Panc1 (cell line): ENCODE data around the gene MYO1B. TPM values are rescaled to one million over a fixed set of nuclear protein-coding genes. Genes with fewer than 3 reads are reported as not detected.
A peak's percentile ranks its signal among the peaks of the same experiment; 100 is the strongest.

ENCODE experiments used
- ATAC-seq: fragments of 200-7000 bp; cut with Tn5 transposase; 2 replicates; pipeline ENCODE4 v1.9.1; 2020; ENCODE audit warnings: mild to moderate bottlenecking, moderate library complexity
- BruUV-seq: library from RNA; stranded (reverse); fragments of 400-500 nt; replicated peaks from 2 replicates; lab custom pipeline; 2021; lab: Mats Ljungman, UMichigan
- CTCF ChIA-PET: fragments of 300-600 bp; sonication (Branson Sonifier 250); formaldehyde crosslinking; loops from one replicate; lab custom pipeline; 2022; ENCODE audit warnings: antibody characterized with exemption; lab: Charles Lee
- POLR2A ChIA-PET: fragments of 300-600 bp; sonication (Branson Sonifier 250); formaldehyde crosslinking; loops from one replicate; lab custom pipeline; 2022; ENCODE audit warnings: antibody characterized with exemption; lab: Charles Lee
- DNase-seq: peaks from one replicate; pipeline ENCODE4 v3.0.0-alpha.2; 2010; ENCODE audit warnings: low read depth, low spot score
- H3K27ac ChIP-seq: 2 replicates; pipeline ENCODE4 v1.5.1; 2011; ENCODE audit warnings: mild to moderate bottlenecking, low read length, inconsistent platforms
- H3K27me3 ChIP-seq: fragments of 200-500 bp; sonication (Bioruptor generic); 2 replicates; pipeline ENCODE4 v1.6.0; 2014; ENCODE audit warnings: low read length, inconsistent platforms; ENCODE audit not compliant: control insufficient read depth, insufficient read depth
- H3K36me3 ChIP-seq: fragments of 200-500 bp; sonication (Bioruptor generic); 2 replicates; pipeline ENCODE4 v1.5.1; 2014; ENCODE audit warnings: inconsistent platforms, mild to moderate bottlenecking, low read length, moderate library complexity; ENCODE audit not compliant: control insufficient read depth, insufficient read depth
- H3K4me1 ChIP-seq: 2 replicates; pipeline ENCODE4 v1.5.1; 2011; ENCODE audit warnings: inconsistent platforms, mild to moderate bottlenecking, low read length, moderate library complexity; ENCODE audit not compliant: control insufficient read depth, insufficient read depth
- H3K4me3 ChIP-seq, 2 experiments: 2 replicates each; pipeline ENCODE4 v1.5.1; 2011 to 2012; ENCODE audit warnings: low read depth in 2 of 2, low read length in 2 of 2, mild to moderate bottlenecking in 2 of 2, inconsistent platforms in 1 of 2, moderate library complexity in 1 of 2
- H3K9me3 ChIP-seq: fragments of 200-500 bp; sonication (Bioruptor generic); 2 replicates; pipeline ENCODE4 v1.5.1; 2014; ENCODE audit warnings: low read depth, mild to moderate bottlenecking, inconsistent platforms, low read length, moderate library complexity; ENCODE audit not compliant: control insufficient read depth, insufficient read depth
- CTCF ChIP-seq: fragments of 450-650 bp; IDR thresholded peaks from 2 replicates; pipeline ENCODE4 v1.5.1; 2017; ENCODE audit warnings: mild to moderate bottlenecking
- POLR2AphosphoS5 ChIP-seq: IDR thresholded peaks from 2 replicates; pipeline ENCODE4 v1.6.1; 2012; ENCODE audit warnings: mild to moderate bottlenecking, low read depth, low read length, moderate library complexity
- REST ChIP-seq, 2 experiments: IDR thresholded peaks; 2 replicates each; pipeline ENCODE4 v1.6.1; 2011 to 2012; ENCODE audit warnings: low read depth in 2 of 2, control low read depth in 1 of 2, low read length in 1 of 2, mild to moderate bottlenecking in 1 of 2, moderate library complexity in 1 of 2; ENCODE audit not compliant: insufficient read depth in 1 of 2
- SIN3A ChIP-seq: IDR thresholded peaks from 2 replicates; pipeline ENCODE4 v1.6.1; 2012; ENCODE audit warnings: low read depth, mild to moderate bottlenecking, low read length, moderate library complexity, borderline replicate concordance; ENCODE audit not compliant: insufficient read depth
- TCF7L2 ChIP-seq: IDR thresholded peaks from 2 replicates; pipeline ENCODE4 v1.6.1; 2011; ENCODE audit warnings: mild to moderate bottlenecking, low read depth, low read length, inconsistent platforms
- in situ Hi-C: cut with HindIII; loops from 2 replicates; pipeline ENCODE4 v1.10.0; 2016; ENCODE audit warnings: low sequenced_read_pairs, low pct_unique_long_range_greater_than_20kb
- intact Hi-C: fragments of 100-400 bp; cut with micrococcal nuclease; formaldehyde crosslinking; loops from one replicate; pipeline ENCODE4 v1.10.0; 2022; ENCODE audit not compliant: unreplicated experiment
- total RNA-seq: library from RNA; stranded (reverse); gene quantifications from one replicate; pipeline ENCODE4 v1.2.1, GENCODE V29; 2021; ENCODE audit not compliant: unreplicated experiment

Gene MYO1B
- total RNA-seq, 1 experiment from 2014 or later: 51.5 TPM

DNA sequence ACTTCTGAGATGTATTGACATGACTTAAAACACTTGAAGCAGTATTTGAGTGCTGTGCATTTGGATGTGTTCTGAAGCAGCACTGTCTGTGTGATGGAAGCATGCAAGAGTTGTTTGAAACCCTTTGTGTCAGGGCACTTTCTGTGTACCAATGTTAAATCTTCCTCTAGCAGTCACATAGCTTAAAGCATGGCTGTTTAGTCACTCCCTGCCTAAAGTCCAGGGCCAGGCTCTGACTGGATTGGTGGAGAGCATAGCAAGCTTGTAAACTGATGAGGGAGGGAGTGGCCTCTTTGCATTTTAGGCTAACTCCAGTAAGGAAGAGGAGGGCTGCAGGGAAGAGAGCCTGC, 73.5 kb downstream of the MYO1B start:
- Histone ChIP-seq H3K36me3 (no peaks in the 10 kb centered on the region), H3K9me3 (peaks cover 4% of the 10 kb centered on the region; the same call in 1 of the 2 replicates), H3K27ac (no peak overlapping the region; the same call in 1 of the 2 replicates), H3K4me1 (peaks cover 5% of the 10 kb centered on the region; the same call in 1 of the 2 replicates), H3K4me3 (no peak overlapping the region), H3K27me3 (no peaks in the 10 kb centered on the region)
- BruUV-seq: no TSS peak
- ATAC-seq: 0 out of 2 replicates have a peak, but pooled peaks have one; percentile 25
- no peak for DNase-seq
- ChIA-PET CTCF (no interaction called here), POLR2A (no interaction called here)
- intact Hi-C loops: no loop called here
- TF ChIP-seq REST (IDR thresholded peaks at IDR 0.05; ENCODE audit: insufficient read depth in 1 of 2, low read depth in 2 of 2, low read length in 1 of 2) (no peak), CTCF (no peak), SIN3A (no peak), POLR2AphosphoS5 (no peak), TCF7L2 (no peak)
- in situ Hi-C loops: no loop called here

DNA sequence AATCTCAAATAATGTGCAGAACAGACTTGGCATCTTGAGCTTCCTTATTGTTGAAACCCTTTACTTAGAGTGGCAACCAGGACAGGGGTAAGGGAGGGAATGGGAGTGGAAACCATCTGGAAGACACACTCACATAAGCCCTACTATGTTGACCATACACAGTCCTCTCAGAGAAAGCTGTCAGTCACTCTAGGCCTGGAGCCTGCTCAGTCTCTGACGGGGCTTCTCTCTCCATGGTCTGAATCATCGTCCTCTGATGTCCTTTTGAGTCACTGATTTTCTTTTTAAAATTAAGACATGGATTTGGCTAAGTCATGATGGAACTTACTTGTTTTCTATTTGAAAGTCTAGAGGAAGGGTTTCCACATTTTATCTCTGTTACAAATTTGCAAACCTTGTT, 74.0 kb downstream of the MYO1B start:
- Histone ChIP-seq H3K27me3 (no peaks in the 10 kb centered on the region), H3K4me1 (peaks cover 5% of the 10 kb centered on the region; the same call in 1 of the 2 replicates), H3K4me3 (no peak overlapping the region), H3K36me3 (no peaks in the 10 kb centered on the region), H3K9me3 (peaks cover 6% of the 10 kb centered on the region; the same call in 1 of the 2 replicates), H3K27ac (no peak overlapping the region)
- in situ Hi-C loops: no loop called here
- no TSS peak for BruUV-seq
- intact Hi-C loops: no loop called here
- ATAC-seq: peak; percentile 63; the same call in 1 of the 2 replicates
- POLR2A ChIA-PET: no interaction called here
- TF ChIP-seq REST (IDR thresholded peaks at IDR 0.05; ENCODE audit: insufficient read depth in 1 of 2, low read depth in 2 of 2, low read length in 1 of 2) (no peak), TCF7L2 (no peak), POLR2AphosphoS5 (no peak), SIN3A (no peak), CTCF (no peak)
- DNase-seq: no peak
- CTCF ChIA-PET: no interaction called here
